Activated CD8-positive, alpha-beta memory T cell treated with anti-CD3 and anti-CD28 coated beads, Interleukin-2, amount 10 ng/mL, durations not matched to agents 7 days and 5 days (primary cell): ENCODE measurements around the gene TEX12. TPM values are rescaled to one million over a fixed set of nuclear protein-coding genes. Genes with fewer than 3 reads are reported as not detected.
A peak's percentile ranks its signal among the peaks of the same experiment; 100 is the strongest.

Experiments used
- ATAC-seq: fragments of 150-1000 bp; cut with Tn5 transposase; one replicate; pipeline ENCODE4 v1.10.0; 2021; ENCODE audit warnings: moderate library complexity
- CTCF ChIA-PET: fragments of 350-600 bp; sonication (Branson Sonifier 250); formaldehyde crosslinking; loops from one replicate; lab custom pipeline; 2021; ENCODE audit warnings: antibody characterized with exemption; lab: Charles Lee
- DNase-seq: peaks from one replicate; pipeline ENCODE4 v3.0.0-alpha.2; 2020
- H3K27ac Mint-ChIP-seq: one replicate; pipeline ENCODE4 v1.8.0; 2021; ENCODE audit warnings: mild to moderate bottlenecking, mixed read lengths
- H3K27me3 Mint-ChIP-seq: one replicate; pipeline ENCODE4 v1.8.0; 2021; ENCODE audit warnings: mixed read lengths
- H3K36me3 Mint-ChIP-seq: one replicate; pipeline ENCODE4 v1.8.0; 2021; ENCODE audit warnings: mild to moderate bottlenecking, mixed read lengths
- H3K4me1 Mint-ChIP-seq: one replicate; pipeline ENCODE4 v1.8.0; 2021; ENCODE audit warnings: mixed read lengths
- H3K4me3 Mint-ChIP-seq: one replicate; pipeline ENCODE4 v1.8.0; 2021; ENCODE audit warnings: mild to moderate bottlenecking, moderate library complexity, mixed read lengths
- H3K9me3 Mint-ChIP-seq: one replicate; pipeline ENCODE4 v1.8.0; 2022; ENCODE audit warnings: low read depth, mixed read lengths
- total RNA-seq, 2 experiments: library from RNA; stranded (reverse); gene quantifications; one replicate each; pipeline ENCODE4 v1.2.3, GENCODE V29; 2021

TEX12 gene, protein sequence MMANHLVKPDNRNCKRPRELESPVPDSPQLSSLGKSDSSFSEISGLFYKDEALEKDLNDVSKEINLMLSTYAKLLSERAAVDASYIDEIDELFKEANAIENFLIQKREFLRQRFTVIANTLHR
- not detected for total RNA-seq

DNA sequence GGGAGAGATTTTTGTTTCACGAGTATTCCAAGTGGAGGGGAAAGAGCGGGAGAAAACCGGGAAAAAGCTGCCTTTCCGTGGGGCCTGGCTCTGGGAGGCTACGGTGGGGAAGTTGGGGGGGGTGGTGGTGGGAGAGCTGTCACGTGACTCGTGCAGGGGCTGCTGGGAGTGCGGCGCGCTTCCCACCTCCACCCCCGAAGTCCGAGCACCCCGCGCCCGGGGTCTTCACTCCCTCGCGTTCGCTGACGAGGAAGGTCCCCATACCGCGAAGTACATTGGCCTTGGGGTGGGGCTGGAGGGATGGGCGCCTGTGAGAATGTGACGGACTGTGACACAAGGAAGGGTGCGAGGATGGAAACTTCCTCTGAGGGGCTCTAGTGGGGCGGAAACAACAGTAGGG is at the start of gene TEX12:
TEX12 (plus strand) TSS at position 228 of the 400 bp plus-strand sequence. CDS start 1,897 bp downstream, outside the sequence.
- Mint-ChIP-seq H3K27ac (no peak within 1 kb of the TSS), H3K27me3 (peaks cover 19% of the 10 kb centered on the region), H3K4me1 (no peaks in the 10 kb centered on the region), H3K4me3 (no peak within 1 kb of the TSS), H3K36me3 (no peaks in the 10 kb centered on the region), H3K9me3 (no peaks in the 10 kb centered on the region)
- no peak for ATAC-seq
- no peak for DNase-seq
- CTCF ChIA-PET, result interaction anchor here (1.6 kb wide), 1 partner anchor 8 kb away, joined by 4 read pairs; the partner anchor contains the start of gene BCO2

- H3K27ac Mint-ChIP-seq, result no peak overlapping the region
- H3K36me3 Mint-ChIP-seq, result peaks cover 2% of the 10 kb centered on the region
- CTCF ChIA-PET, result interaction anchor here (1.4 kb wide), 1 partner anchor 162 kb away, joined by 4 read pairs; no protein-coding TSS in a partner anchor
- no peaks in the 10 kb centered on the region for H3K9me3 Mint-ChIP-seq
- no peak overlapping the region for H3K4me3 Mint-ChIP-seq
- no peaks in the 10 kb centered on the region for H3K27me3 Mint-ChIP-seq
- H3K4me1 Mint-ChIP-seq, result peaks cover 32% of the 10 kb centered on the region
- peak; percentile 52 for DNase-seq
- peak; percentile 61 for ATAC-seq
These were observed 49.0 kb upstream of the TEX12 start for GRCh38 chr11:112118176-112118575.

GRCh38 chr11:112121981-112122615 is 45.1 kb upstream of the TEX12 start:
- Mint-ChIP-seq H3K27ac (no peak overlapping the region), H3K36me3 (peaks cover 2% of the 10 kb centered on the region), H3K4me3 (no peak overlapping the region), H3K9me3 (no peaks in the 10 kb centered on the region), H3K4me1 (peaks cover 19% of the 10 kb centered on the region), H3K27me3 (no peaks in the 10 kb centered on the region)
- DNase-seq (no peak), ATAC-seq (no peak)
- CTCF ChIA-PET, result interaction anchor here (1.1 to 1.7 kb wide), 4 partner anchors 8 to 18 kb away, joined by 3 to 4 read pairs (median 4); no protein-coding TSS in a partner anchor

DNA sequence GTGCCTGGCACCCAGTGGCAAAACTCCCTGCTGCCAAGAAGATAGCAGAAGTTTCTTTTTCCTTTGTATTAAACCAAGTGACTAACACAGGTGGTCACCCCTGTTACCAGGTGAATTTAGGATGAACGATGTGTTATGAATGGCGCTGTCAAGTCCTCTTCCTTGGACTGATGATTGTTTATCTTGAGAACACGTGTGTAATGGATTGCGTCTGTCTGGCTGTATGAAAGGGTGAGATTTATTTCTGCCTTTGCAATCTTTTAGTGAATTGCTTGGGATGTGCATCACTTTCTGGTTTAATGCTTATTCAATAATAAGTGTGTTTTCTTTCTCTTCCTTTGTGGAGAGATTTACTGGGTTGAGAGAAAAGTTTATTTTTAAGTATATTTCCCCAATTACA is 44.0 kb upstream of the TEX12 start:
- H3K27me3 Mint-ChIP-seq, result no peaks in the 10 kb centered on the region
- H3K4me1 Mint-ChIP-seq, result peaks cover 15% of the 10 kb centered on the region
- H3K27ac Mint-ChIP-seq, result no peak overlapping the region
- CTCF ChIA-PET, result interaction anchor here (1.1 to 1.5 kb wide), 2 partner anchors 10 to 13 kb away, joined by 4 read pairs; no protein-coding TSS in a partner anchor
- H3K9me3 Mint-ChIP-seq, result no peaks in the 10 kb centered on the region
- no peak overlapping the region for H3K4me3 Mint-ChIP-seq
- peaks cover 2% of the 10 kb centered on the region for H3K36me3 Mint-ChIP-seq
- DNase-seq (no peak), ATAC-seq (no peak)

- CTCF ChIA-PET, result no interaction called here
- Mint-ChIP-seq H3K27ac (no peak overlapping the region), H3K27me3 (no peaks in the 10 kb centered on the region), H3K9me3 (no peaks in the 10 kb centered on the region), H3K36me3 (no peaks in the 10 kb centered on the region), H3K4me1 (peaks cover 5% of the 10 kb centered on the region), H3K4me3 (no peak overlapping the region)
- no peak for ATAC-seq
- no peak for DNase-seq
These were observed 40.1 kb upstream of the TEX12 start for GRCh38 chr11:112127056-112127455.

- no peak for DNase-seq
- ATAC-seq, result no peak
- no peak overlapping the region for H3K4me3 Mint-ChIP-seq
- H3K27me3 Mint-ChIP-seq, result no peaks in the 10 kb centered on the region
- no peaks in the 10 kb centered on the region for H3K9me3 Mint-ChIP-seq
- peaks cover 11% of the 10 kb centered on the region for H3K4me1 Mint-ChIP-seq
- CTCF ChIA-PET, result no interaction called here
- no peaks in the 10 kb centered on the region for H3K36me3 Mint-ChIP-seq
- no peak overlapping the region for H3K27ac Mint-ChIP-seq
These were observed 38.6 kb upstream of the TEX12 start for GRCh38 chr11:112128483-112129121.

DNA sequence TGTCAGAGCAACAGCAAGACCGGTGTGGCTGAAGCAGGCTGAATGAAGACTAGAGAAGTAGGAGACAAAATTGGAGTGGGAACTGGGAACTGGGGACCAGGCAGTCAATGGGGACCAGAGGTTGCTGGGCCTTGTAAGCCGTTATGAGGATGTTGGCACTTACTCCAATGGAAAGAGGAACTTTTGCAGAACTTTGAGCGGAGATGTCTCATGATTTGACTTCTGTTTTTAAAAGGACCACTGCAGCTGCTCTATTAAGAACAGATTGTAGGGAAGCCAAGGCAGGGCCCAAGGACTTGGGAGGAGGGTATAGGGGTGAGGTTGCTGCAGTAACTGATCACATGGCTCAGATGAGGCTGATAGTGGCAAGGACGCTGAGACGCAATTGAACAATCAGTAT is 37.5 kb upstream of the TEX12 start:
- Mint-ChIP-seq H3K4me3 (no peak overlapping the region), H3K4me1 (peaks cover 11% of the 10 kb centered on the region), H3K36me3 (no peaks in the 10 kb centered on the region), H3K27me3 (no peaks in the 10 kb centered on the region), H3K9me3 (no peaks in the 10 kb centered on the region), H3K27ac (no peak overlapping the region)
- CTCF ChIA-PET, result interaction anchor here (0.7 to 2.6 kb wide), 3 partner anchors 13 to 18 kb away, joined by 3 to 7 read pairs (median 6); no protein-coding TSS in a partner anchor
- no peak for ATAC-seq
- no peak for DNase-seq

DNA sequence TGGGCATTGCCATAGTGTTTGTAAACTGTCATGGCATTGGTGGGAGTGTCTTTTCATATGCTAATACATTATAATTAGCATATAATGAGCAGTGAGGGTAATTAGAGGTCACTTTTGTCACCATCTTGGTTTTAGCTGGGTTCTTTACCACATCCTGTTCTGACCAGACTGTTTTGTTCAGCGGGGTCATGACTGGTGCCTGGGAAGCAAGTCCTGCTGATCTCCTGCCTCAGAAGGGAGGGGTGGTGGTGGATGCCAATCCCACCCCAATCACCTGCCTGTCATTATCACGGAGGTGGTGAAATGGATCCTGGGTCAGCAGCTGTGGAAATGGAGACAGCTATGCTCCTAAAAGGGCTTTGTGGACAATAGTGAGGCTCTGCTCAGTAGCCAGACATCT is 34.4 kb upstream of the TEX12 start:
- no peak for DNase-seq
- no peaks in the 10 kb centered on the region for H3K9me3 Mint-ChIP-seq
- H3K4me3 Mint-ChIP-seq, result no peak overlapping the region
- no peaks in the 10 kb centered on the region for H3K36me3 Mint-ChIP-seq
- no peaks in the 10 kb centered on the region for H3K27me3 Mint-ChIP-seq
- CTCF ChIA-PET, result no interaction called here
- H3K4me1 Mint-ChIP-seq, result peaks cover 11% of the 10 kb centered on the region
- H3K27ac Mint-ChIP-seq, result no peak overlapping the region
- no peak for ATAC-seq

DNA sequence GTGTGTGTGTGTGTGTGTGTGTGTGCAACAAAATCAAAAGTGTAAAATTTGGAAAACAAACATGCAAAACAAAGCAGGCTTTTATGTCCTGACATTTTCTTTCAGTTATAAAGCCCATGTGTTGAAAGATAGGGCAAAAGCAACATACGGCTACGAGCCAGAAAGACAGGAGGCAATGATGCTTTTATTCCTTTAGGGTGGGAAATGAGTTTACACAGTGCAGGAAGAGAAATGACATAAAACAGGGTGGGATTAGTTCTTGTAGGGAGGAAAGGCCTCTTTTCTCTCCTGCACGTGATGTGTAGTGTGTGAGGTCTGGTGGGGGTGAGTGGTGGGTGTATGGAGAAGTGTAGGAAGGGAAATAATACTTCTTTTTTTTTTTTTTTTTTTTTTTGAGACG is 32.7 kb upstream of the TEX12 start:
- ATAC-seq (no peak), DNase-seq (no peak)
- Mint-ChIP-seq H3K27ac (no peak overlapping the region), H3K4me3 (no peak overlapping the region), H3K36me3 (no peaks in the 10 kb centered on the region), H3K27me3 (no peaks in the 10 kb centered on the region), H3K4me1 (peaks cover 11% of the 10 kb centered on the region), H3K9me3 (no peaks in the 10 kb centered on the region)
- CTCF ChIA-PET, result no interaction called here

GRCh38 chr11:112143597-112143996 is 23.6 kb upstream of the TEX12 start:
- Mint-ChIP-seq H3K27me3 (no peaks in the 10 kb centered on the region), H3K27ac (no peak overlapping the region), H3K9me3 (peaks cover 2% of the 10 kb centered on the region), H3K4me3 (no peak overlapping the region), H3K4me1 (no peaks in the 10 kb centered on the region), H3K36me3 (peaks cover 2% of the 10 kb centered on the region)
- DNase-seq (no peak), ATAC-seq (no peak)
- CTCF ChIA-PET, result no interaction called here

DNA sequence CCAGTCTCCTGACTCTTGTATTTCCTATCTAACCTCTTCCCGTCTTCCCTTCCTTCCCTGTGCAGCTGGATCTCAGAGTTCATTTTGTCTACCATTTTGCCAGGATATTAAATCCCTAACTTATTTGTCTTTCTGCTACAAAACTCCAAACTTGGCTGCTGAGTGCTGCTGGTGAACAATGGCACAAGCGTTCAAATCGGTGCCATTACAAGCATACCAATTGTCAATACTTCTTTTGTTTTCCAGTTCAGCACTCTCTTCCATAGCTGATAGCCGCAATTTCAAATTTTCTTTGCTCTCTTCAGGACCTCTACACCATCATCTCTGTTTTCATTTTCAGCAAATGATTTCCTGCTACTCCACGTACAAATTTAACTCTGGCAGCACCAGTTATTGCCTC is 16.7 kb upstream of the TEX12 start:
- ATAC-seq (no peak), DNase-seq (no peak)
- CTCF ChIA-PET, result no interaction called here
- Mint-ChIP-seq H3K27me3 (peaks cover 8% of the 10 kb centered on the region), H3K9me3 (no peaks in the 10 kb centered on the region), H3K4me1 (no peaks in the 10 kb centered on the region), H3K27ac (no peak overlapping the region), H3K4me3 (no peak overlapping the region), H3K36me3 (no peaks in the 10 kb centered on the region)

DNA sequence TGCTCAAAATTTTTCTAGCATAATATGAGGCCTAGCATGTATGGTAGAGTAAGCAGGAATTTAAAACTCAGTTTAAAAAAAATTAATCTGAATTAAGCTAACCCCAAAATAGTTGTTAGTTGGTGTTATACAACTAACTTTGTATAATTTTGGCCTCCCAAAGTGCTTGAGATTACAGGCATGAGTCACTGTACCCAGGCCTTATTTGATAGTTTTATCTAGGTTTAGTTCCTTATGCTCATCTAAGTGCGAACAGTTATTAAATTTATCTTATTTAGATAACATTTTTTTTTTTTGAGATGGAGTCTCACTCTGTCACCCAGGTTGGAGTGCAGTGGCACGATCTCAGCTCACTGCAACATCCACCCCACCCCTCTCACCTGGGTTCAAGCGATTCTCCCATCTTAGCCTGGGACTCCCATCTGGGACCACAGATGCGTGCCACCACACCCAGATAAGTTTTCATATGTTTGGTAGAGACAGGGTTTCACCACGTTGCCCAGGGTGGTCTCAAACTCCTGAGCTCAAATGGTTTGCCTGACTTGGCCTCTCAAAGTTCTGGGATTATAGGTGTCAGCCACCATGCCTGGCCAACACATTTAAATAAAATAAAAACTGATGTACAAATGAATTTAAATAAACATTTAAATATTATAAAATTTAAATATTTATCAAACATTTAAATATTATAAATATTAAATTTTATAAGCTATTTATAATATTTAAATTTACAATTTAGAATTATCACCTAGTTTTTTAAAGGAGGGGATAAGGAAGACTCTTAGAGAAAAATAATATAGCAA is 10.8 kb upstream of the TEX12 start:
- Mint-ChIP-seq H3K27ac (no peak overlapping the region), H3K36me3 (no peaks in the 10 kb centered on the region), H3K27me3 (peaks cover 16% of the 10 kb centered on the region), H3K4me1 (peaks cover 2% of the 10 kb centered on the region), H3K9me3 (no peaks in the 10 kb centered on the region), H3K4me3 (no peak overlapping the region)
- CTCF ChIA-PET, result interaction anchor here (1.2 kb wide), 1 partner anchor 36 kb away, joined by 3 read pairs; no protein-coding TSS in a partner anchor
- DNase-seq (no peak), ATAC-seq (no peak)
